ENCODE data around the gene SCNN1B. TPM values are rescaled to one million over a fixed set of nuclear protein-coding genes. Genes with fewer than 3 reads are reported as not detected.

Gene SCNN1B
- total RNA-seq, 4 donors from 2014 or later, result 0.31 to 4.7 (median 2.6) TPM

GRCh38 chr16:23420011-23420410 lies 117.9 kb downstream of the SCNN1B start:
- 64 to 81% methylated on average over 5 of the region's 5 CpGs for WGBS, 2 donors (ENCODE audit: low coverage in 1 of 2)
- peak; percentile 11 for TF ChIP-seq POLR2AphosphoS5 (IDR thresholded peaks at IDR 0.05)
- TF ChIP-seq, protein P1, sequence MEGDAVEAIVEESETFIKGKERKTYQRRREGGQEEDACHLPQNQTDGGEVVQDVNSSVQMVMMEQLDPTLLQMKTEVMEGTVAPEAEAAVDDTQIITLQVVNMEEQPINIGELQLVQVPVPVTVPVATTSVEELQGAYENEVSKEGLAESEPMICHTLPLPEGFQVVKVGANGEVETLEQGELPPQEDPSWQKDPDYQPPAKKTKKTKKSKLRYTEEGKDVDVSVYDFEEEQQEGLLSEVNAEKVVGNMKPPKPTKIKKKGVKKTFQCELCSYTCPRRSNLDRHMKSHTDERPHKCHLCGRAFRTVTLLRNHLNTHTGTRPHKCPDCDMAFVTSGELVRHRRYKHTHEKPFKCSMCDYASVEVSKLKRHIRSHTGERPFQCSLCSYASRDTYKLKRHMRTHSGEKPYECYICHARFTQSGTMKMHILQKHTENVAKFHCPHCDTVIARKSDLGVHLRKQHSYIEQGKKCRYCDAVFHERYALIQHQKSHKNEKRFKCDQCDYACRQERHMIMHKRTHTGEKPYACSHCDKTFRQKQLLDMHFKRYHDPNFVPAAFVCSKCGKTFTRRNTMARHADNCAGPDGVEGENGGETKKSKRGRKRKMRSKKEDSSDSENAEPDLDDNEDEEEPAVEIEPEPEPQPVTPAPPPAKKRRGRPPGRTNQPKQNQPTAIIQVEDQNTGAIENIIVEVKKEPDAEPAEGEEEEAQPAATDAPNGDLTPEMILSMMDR (IDR thresholded peaks at IDR 0.05), result no peak
- TF ChIP-seq POLR2A (IDR thresholded peaks at IDR 0.05), result no peak
- TF ChIP-seq EP300 (IDR thresholded peaks at IDR 0.05), result no peak
- peaks cover 0 to 44% of the 10 kb centered on the region in 2 donors for H3K36me3 ChIP-seq
- peaks cover 4 to 36% (median 10%) of the 10 kb centered on the region in 3 donors for H3K4me1 ChIP-seq
- ATAC-seq, result no peak
- H3K27ac ChIP-seq, result peak overlapping the region in 3 of 4 donors; percentile 29 to 54 (median 48)
- H3K9me3 ChIP-seq, result no peaks in the 10 kb centered on the region
- no peaks in the 10 kb centered on the region for H3K27me3 ChIP-seq
- no peak overlapping the region for H3K4me3 ChIP-seq

GRCh38 chr16:23423496-23424049 lies 121.5 kb downstream of the SCNN1B start:
- Histone ChIP-seq H3K4me1 (peaks cover 4 to 41% (median 10%) of the 10 kb centered on the region in 3 donors), H3K27ac (peak overlapping the region; percentile 92 to 99 (median 95)), H3K27me3 (no peaks in the 10 kb centered on the region), H3K36me3 (peaks cover 0 to 22% of the 10 kb centered on the region in 2 donors), H3K4me3 (no peak overlapping the region), H3K9me3 (no peaks in the 10 kb centered on the region)
- peak; percentile 96 for ATAC-seq
- WGBS, 2 donors (ENCODE audit: low coverage in 1 of 2), result 0 to 2% methylated on average over 8 to 9 of the region's 11 CpGs
- TF ChIP-seq POLR2AphosphoS5 (IDR thresholded peaks at IDR 0.05), result peak; percentile 99
- TF ChIP-seq EP300 (IDR thresholded peaks at IDR 0.05), result peak; percentile 62
- TF ChIP-seq, protein P1 (IDR thresholded peaks at IDR 0.05), result peak in 2 of 4 experiments; percentile 7 to 33
- no peak for TF ChIP-seq POLR2A (IDR thresholded peaks at IDR 0.05)

DNA sequence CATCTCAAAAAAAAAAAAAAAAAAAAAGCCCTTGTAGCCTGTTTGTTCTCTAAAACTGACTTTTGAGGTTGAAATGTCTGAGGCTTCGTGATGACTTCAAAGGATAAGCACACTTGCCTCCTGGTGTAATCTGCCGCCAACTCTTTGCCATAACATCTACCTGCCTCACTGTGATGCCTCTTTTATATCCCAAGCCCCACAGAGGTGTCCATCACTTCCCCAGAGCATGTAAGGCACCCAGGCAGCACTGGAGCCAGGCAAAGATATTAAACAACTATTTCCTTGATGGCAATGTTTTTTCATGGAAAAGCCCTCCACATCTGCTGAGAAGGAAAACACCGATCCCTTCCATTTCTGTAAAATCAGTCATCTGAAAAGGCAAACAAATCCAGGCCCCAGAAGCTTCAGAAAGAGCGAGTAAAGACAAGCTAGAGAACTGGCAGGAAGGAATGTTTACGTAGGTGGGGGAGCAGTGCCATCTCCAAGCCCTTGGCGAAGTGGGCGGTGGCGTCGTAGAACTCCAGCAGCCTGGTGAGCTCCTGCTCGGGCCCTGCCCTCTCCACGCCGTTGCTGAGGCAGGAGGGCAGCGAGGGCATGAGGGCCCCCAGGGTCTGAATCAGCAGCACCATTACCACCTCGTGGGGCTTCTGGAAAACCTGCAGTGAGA lies 122.3 kb downstream of the SCNN1B start:
- 56 to 58% methylated on average over 8 to 9 of the region's 14 CpGs for WGBS, 2 donors (ENCODE audit: low coverage in 1 of 2)
- no peak for ATAC-seq
- Histone ChIP-seq H3K27me3 (no peaks in the 10 kb centered on the region), H3K4me1 (peaks cover 4 to 41% (median 10%) of the 10 kb centered on the region in 3 donors), H3K4me3 (no peak overlapping the region), H3K36me3 (peaks cover 0 to 22% of the 10 kb centered on the region in 2 donors), H3K27ac (peak overlapping the region; percentile 92 to 99 (median 95)), H3K9me3 (no peaks in the 10 kb centered on the region)
- TF ChIP-seq, protein P1 (IDR thresholded peaks at IDR 0.05), result no peak
- TF ChIP-seq POLR2AphosphoS5 (IDR thresholded peaks at IDR 0.05), result peak; percentile 54

DNA sequence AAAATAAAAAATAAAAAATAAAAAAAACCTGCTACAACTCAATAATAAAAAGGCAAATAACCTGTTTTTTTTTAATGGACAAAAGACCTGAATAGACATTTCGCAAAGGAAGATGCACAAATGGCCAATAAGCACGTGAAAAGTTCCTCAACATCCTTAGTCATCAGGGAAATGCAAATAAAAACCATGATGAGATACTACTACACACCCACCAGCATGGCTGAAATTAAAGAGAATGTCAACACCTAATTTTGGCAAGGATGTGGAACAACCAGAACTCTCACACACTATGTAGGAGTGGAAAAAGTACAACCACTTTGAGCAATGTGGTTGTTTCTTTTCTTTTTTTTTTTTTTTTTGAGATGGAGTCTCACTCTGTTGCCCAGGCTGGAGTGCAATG lies 126.2 kb downstream of the SCNN1B start:
- no peak for TF ChIP-seq POLR2AphosphoS5 (IDR thresholded peaks at IDR 0.05)
- TF ChIP-seq EP300 (IDR thresholded peaks at IDR 0.05), result no peak
- 81 to 83% methylated on average over 2 of the region's 2 CpGs for WGBS, 2 donors (ENCODE audit: low coverage in 1 of 2)
- no peak for ATAC-seq
- no peaks in the 10 kb centered on the region for H3K27me3 ChIP-seq
- H3K4me1 ChIP-seq, result peaks cover 4 to 21% (median 10%) of the 10 kb centered on the region in 3 donors
- H3K9me3 ChIP-seq, result no peaks in the 10 kb centered on the region
- peak overlapping the region in 1 of 4 donors; percentile 5 for H3K27ac ChIP-seq
- H3K4me3 ChIP-seq, result no peak overlapping the region
- H3K36me3 ChIP-seq, result peaks cover 0 to 61% of the 10 kb centered on the region in 2 donors

Other genes with a start within 250 kb of the SCNN1B start
- 10 to 100 TPM; 11.2 to 37.7 (median 26.6) TPM for gene USP31, start 152.8 kb upstream of the SCNN1B start, total RNA-seq
- under 1 TPM in 2 of 4 donors, not detected in 2; 0.27 to 0.39 TPM for gene SCNN1G, start 119.6 kb upstream of the SCNN1B start, total RNA-seq
- 10 to 100 TPM in 3 of 4 donors, 1 to 10 TPM in 1; 6.9 to 18.6 (median 16.0) TPM for gene COG7, start 150.9 kb downstream of the SCNN1B start, total RNA-seq
- gene GGA2, start 208.2 kb downstream of the SCNN1B start, total RNA-seq, result 10 to 100 TPM; 36.5 to 50.5 (median 41.5) TPM

Data from gastroesophageal sphincter (tissue), 4 donors.